ENCODE measurements around the gene APELA.
"Not testable (repeated sequence)": the region's sequence is repeated elsewhere in the genome, so short reads cannot be mapped to it uniquely, and the experiment has no call there.

APELA gene

DNA sequence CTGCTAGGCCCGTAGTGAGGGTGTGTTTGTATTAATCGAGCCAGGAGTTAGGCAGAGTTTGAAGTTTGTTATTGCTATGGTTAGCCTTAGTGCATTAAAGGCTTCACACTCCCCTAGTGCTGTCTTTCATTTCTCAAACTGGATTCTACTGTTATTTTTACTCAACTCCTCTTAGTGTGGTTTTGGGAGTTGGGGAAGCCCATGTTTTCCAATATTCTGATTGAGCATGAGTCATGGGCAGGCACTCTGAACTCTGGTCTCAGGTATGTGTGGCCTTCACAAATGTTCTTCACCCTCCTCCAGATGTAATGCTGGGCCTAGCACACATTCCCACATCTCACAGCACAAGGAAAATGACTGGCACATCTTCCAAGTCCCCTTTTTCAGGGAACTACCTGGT is 50.1 kb downstream of the APELA start:
- not testable (repeated sequence) for DNase-seq

DNA sequence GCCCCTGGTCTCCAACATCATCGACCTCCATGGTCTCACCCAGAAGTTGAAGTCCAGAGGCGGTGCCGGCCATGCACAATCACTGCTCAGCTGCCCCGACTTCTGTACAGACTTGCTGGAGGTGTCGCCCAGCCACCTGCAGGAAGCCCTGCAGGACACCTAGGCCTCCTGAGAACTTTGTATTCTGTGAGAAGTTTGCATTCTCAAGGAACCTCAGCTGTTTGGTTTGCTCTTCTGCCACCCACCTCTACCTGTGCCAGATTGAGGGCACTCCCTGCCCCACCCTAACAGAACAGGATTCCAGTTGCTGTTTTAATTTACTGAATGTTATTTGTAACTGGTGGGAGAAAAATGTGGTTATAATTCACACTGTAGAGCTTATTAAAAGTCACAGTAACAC is 53.7 kb downstream of the APELA start:
- DNase-seq: no peak

- DNase-seq: no peak
Measured at GRCh38 chr4:164931551-164932324, 54.8 kb downstream of the APELA start.

- DNase-seq: no peak
Measured at GRCh38 chr4:164933244-164933643, 56.3 kb downstream of the APELA start.

- DNase-seq: no peak
Measured at GRCh38 chr4:164935363-164935762, 58.4 kb downstream of the APELA start.

DNA sequence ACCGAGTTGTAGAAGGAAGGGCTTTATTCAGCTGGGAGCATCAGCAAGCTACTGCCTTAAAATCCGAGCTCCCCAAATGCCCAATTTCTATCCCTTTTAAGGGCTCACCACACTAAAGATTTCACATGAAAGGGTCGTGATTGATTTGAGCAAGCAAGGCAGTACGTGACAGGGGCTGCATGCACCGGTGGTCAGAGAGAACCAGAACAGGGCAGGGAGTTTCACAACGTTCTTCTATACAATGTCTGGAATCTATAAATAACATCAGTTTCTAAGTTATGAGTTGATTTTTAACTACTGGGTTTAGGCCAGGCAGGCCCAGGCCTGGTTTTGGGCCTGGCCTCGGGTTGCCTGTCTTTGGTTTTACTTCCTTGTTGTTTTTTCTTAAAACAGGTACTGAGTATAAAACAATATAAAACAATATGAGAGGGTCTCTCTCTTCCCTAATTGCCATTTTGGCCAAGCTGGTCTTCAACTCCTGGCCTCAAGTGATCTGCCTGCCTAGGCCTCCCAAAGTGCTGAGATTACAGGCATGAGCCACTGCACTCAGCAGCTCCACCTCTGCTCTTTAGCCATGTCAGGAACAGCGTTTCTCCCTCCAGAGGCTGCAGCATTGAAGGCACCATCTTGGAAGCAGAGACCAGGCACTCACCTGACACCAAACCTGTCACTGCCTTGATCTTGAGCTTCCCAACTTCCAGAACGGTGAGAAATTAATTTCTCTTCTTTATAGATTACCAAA is 59.1 kb downstream of the APELA start:
- not testable (repeated sequence) for DNase-seq

- no peak for DNase-seq
Measured at GRCh38 chr4:164937576-164938270, 60.7 kb downstream of the APELA start.

DNA sequence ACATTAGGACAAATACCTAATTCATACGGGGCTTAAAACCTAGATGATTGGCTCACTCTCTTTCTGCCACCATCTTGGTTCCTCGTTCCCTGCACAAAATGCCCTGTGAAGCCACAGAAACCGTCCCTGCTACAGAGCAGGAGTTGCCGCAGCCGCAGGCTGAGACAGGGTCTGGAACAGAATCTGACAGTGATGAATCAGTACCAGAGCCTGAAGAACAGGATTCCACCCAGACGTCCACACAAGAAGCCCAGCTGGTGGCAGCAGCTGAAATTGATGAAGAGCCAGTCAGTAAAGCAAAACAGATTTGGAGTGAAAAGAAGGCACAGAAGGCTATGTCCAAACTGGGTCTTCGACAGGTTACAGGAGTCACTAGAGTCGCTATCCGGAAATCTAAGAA is 66.2 kb downstream of the APELA start:
- no peak for DNase-seq

GRCh38 chr4:164945146-164945545 is 68.2 kb downstream of the APELA start:
- DNase-seq: no peak

DNA sequence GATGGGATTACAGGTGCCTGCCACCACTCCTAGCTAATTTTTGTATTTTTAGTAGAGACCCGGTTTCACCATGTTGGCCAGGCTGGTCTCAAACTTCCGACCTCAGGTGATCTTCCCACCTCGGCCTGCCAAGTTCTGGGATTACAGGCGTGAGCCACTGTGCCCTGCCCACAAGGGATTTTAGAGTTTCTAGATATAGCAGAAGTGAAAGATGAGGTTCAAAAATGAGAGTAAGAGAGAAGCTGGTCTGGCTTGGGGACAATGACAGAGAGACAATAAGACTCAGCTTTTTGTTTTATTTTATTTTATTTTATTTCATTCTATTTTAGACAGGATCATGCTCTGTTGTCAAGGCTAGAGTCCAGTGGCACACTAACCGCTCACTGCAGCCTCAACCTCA is 69.8 kb downstream of the APELA start:
- DNase-seq: no peak
